GM23338 (cell line): ENCODE results near the gene AK3. TPM values are rescaled to one million over a fixed set of nuclear protein-coding genes. Genes with fewer than 3 reads are reported as not detected.

ENCODE experiments used
- ATAC-seq: fragments of 200-7000 bp; cut with Tn5 transposase; 3 replicates; pipeline ENCODE4 v1.9.1; 2020
- DNase-seq: peaks from one replicate; pipeline ENCODE4 v3.0.0-alpha.2; 2015; ENCODE audit warnings: low spot score
- H2AFZ ChIP-seq: fragments of 200-600 bp; sonication (generic); 2 replicates; pipeline ENCODE4 v1.8.0; 2016; ENCODE audit warnings: antibody characterized with exemption, mild to moderate bottlenecking, moderate library complexity
- H3F3A ChIP-seq: fragments of 200-600 bp; sonication (generic); replicated peaks from 2 replicates; pipeline ENCODE4 v1.8.0; 2017; ENCODE audit warnings: antibody characterized with exemption, mixed run types, low read depth
- H3K27ac ChIP-seq: fragments of 200-600 bp; sonication (generic); 2 replicates; pipeline ENCODE4 v1.6.1; 2016; ENCODE audit warnings: low read depth
- H3K27me3 ChIP-seq: fragments of 200-600 bp; sonication (generic); 2 replicates; pipeline ENCODE4 v1.8.0; 2016; ENCODE audit warnings: mild to moderate bottlenecking, mixed run types, moderate library complexity; ENCODE audit not compliant: insufficient read depth
- H3K36me3 ChIP-seq: fragments of 200-600 bp; sonication (generic); 2 replicates; pipeline ENCODE4 v1.8.0; 2016; ENCODE audit warnings: mild to moderate bottlenecking; ENCODE audit not compliant: insufficient read depth
- H3K4me1 ChIP-seq: fragments of 200-600 bp; sonication (generic); 2 replicates; pipeline ENCODE4 v1.8.0; 2016; ENCODE audit warnings: mild to moderate bottlenecking, moderate library complexity; ENCODE audit not compliant: insufficient read depth
- H3K4me2 ChIP-seq: fragments of 200-600 bp; sonication (generic); 2 replicates; pipeline ENCODE4 v1.7.1; 2017; ENCODE audit warnings: mixed run types
- H3K4me3 ChIP-seq: fragments of 200-600 bp; sonication (generic); 2 replicates; pipeline ENCODE4 v1.6.1; 2016; ENCODE audit warnings: mixed run types
- H3K79me2 ChIP-seq: fragments of 200-600 bp; sonication (generic); replicated peaks from 2 replicates; pipeline ENCODE4 v1.8.0; 2017; ENCODE audit warnings: mild to moderate bottlenecking; ENCODE audit not compliant: insufficient read depth
- H3K9me2 ChIP-seq: fragments of 200-600 bp; sonication (generic); 2 replicates; pipeline ENCODE4 v1.8.0; 2017; ENCODE audit not compliant: insufficient read depth
- H4K20me1 ChIP-seq: fragments of 200-600 bp; sonication (generic); replicated peaks from 2 replicates; pipeline ENCODE4 v1.8.0; 2017; ENCODE audit warnings: mild to moderate bottlenecking; ENCODE audit not compliant: insufficient read depth
- H3K27ac Mint-ChIP-seq: 2 replicates; pipeline ENCODE4 v1.8.0; 2020; ENCODE audit warnings: inconsistent platforms, mild to moderate bottlenecking, moderate library complexity, mixed read lengths
- H3K27me3 Mint-ChIP-seq: 3 replicates; pipeline ENCODE4 v1.8.0; 2022; ENCODE audit warnings: low read depth, mild to moderate bottlenecking, moderate library complexity, mixed read lengths, inconsistent platforms; ENCODE audit not compliant: insufficient read depth, poor library complexity
- H3K36me3 Mint-ChIP-seq: 3 replicates; pipeline ENCODE4 v1.8.0; 2021; ENCODE audit warnings: low read depth, mild to moderate bottlenecking, inconsistent platforms, moderate library complexity, mixed read lengths
- H3K4me1 Mint-ChIP-seq: 3 replicates; pipeline ENCODE4 v1.8.0; 2020; ENCODE audit warnings: mild to moderate bottlenecking, inconsistent platforms, mixed read lengths
- H3K4me3 Mint-ChIP-seq: 3 replicates; pipeline ENCODE4 v1.8.0; 2021; ENCODE audit warnings: moderate library complexity, mild to moderate bottlenecking, inconsistent platforms, mixed read lengths
- H3K9me3 Mint-ChIP-seq: 3 replicates; pipeline ENCODE4 v1.8.0; 2020; ENCODE audit warnings: moderate library complexity, mild to moderate bottlenecking, inconsistent platforms, mixed read lengths
- CREB1 ChIP-seq: fragments of 250-450 bp; sonication (Bioruptor Pico); IDR thresholded peaks from 2 replicates; pipeline ENCODE4 v1.5.0; 2020; ENCODE audit warnings: low read depth, mild to moderate bottlenecking, moderate library complexity
- EZH2 ChIP-seq: fragments of 200-600 bp; sonication (generic); IDR thresholded peaks from one replicate; pipeline ENCODE4 v1.8.0; 2017; ENCODE audit warnings: antibody characterized with exemption, mild to moderate bottlenecking, low read depth; ENCODE audit not compliant: unreplicated experiment
- EZH2phosphoT487 ChIP-seq: fragments of 200-600 bp; sonication (generic); IDR thresholded peaks from one replicate; pipeline ENCODE4 v1.8.1; 2018; ENCODE audit warnings: antibody characterized with exemption; ENCODE audit not compliant: unreplicated experiment
- JUNB ChIP-seq: IDR thresholded peaks from one replicate; pipeline ENCODE4 v1.6.1; 2016; ENCODE audit warnings: antibody characterized with exemption; ENCODE audit not compliant: unreplicated experiment
- NANOG ChIP-seq: IDR thresholded peaks from 2 replicates; pipeline ENCODE4 v1.6.1; 2016; ENCODE audit warnings: antibody characterized with exemption, borderline replicate concordance
- POLR2AphosphoS5 ChIP-seq: IDR thresholded peaks from 2 replicates; pipeline ENCODE4 v1.6.1; 2016; ENCODE audit warnings: antibody characterized with exemption, low read depth
- STAT1 ChIP-seq: IDR thresholded peaks from one replicate; pipeline ENCODE4 v1.6.1; 2016; ENCODE audit warnings: antibody characterized with exemption; ENCODE audit not compliant: unreplicated experiment
- ZNF114 ChIP-seq: fragments of 250-450 bp; sonication (Bioruptor Pico); IDR thresholded peaks from 2 replicates; pipeline ENCODE4 v1.5.0; 2020; ENCODE audit warnings: mild to moderate bottlenecking, moderate library complexity
- ZNF331 ChIP-seq: fragments of 250-450 bp; sonication (Bioruptor Pico); IDR thresholded peaks from 2 replicates; pipeline ENCODE4 v1.5.0; 2020; ENCODE audit warnings: low read depth, mild to moderate bottlenecking, moderate library complexity
- polyA plus RNA-seq: library from polyadenylated mRNA; unstranded; fragments of >200 nt; fragmentation: Nextera tagmentation; extraction: Ambion mirVana; gene quantifications from 2 replicates; pipeline ENCODE4 v1.2.1, GENCODE V29; 2016
- total RNA-seq: library from RNA; depleted of rRNA; stranded (reverse); fragments of >200 nt; shearing (Covaris generic); gene quantifications from 2 replicates; pipeline ENCODE4 v1.2.3, GENCODE V29; 2014
- TF ChIP-seq, protein P1 (sequence below): fragments of 250-450 bp; sonication (Bioruptor Pico); IDR thresholded peaks from 2 replicates; pipeline ENCODE4 v1.5.0; 2020; ENCODE audit warnings: mild to moderate bottlenecking, moderate library complexity
- TF ChIP-seq, protein P2 (sequence below), 2 experiments: fragments of 200-600 bp in 1 of 2; sonication (generic) in 1 of 2; conservative IDR thresholded peaks; 2 replicates each; pipeline versions ENCODE4 v1.5.1 to v1.6.1; 2016 to 2017; ENCODE audit warnings: antibody characterized with exemption in 2 of 2, low read depth in 2 of 2, mild to moderate bottlenecking in 2 of 2, moderate library complexity in 1 of 2
- TF ChIP-seq, protein P3 (sequence below): IDR thresholded peaks from one replicate; pipeline ENCODE4 v1.6.1; 2018; ENCODE audit warnings: antibody characterized with exemption; ENCODE audit not compliant: unreplicated experiment
- TF ChIP-seq, protein P4 (sequence below): IDR thresholded peaks from 2 replicates; pipeline ENCODE4 v1.6.1; 2016; ENCODE audit warnings: antibody characterized with exemption

Gene AK3
- total and polyA plus RNA-seq, 2 experiments from 2014 or later = 30.1 to 40.2 TPM

DNA sequence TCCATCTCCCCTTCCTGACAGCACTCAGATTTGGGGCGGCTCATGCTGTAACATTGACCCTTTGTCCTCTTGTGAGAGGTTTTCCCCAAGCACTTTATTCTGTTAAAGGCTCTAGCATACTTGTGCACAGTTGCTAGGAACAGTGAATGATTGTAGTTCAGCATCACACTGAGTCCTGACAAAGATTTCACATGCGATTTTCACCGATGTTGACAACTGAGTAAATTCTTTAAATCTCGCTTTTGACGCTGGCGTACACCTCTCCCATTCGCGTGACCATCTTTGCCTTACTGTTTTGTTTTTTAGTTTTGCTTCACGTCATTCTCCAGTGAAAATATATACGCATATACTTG lies 60.9 kb downstream of the AK3 start:
- TF ChIP-seq STAT1 = no peak
- TF ChIP-seq POLR2AphosphoS5 = no peak
- TF ChIP-seq ZNF331 (CRISPR knock-in tag) = no peak
- TF ChIP-seq, protein P1, sequence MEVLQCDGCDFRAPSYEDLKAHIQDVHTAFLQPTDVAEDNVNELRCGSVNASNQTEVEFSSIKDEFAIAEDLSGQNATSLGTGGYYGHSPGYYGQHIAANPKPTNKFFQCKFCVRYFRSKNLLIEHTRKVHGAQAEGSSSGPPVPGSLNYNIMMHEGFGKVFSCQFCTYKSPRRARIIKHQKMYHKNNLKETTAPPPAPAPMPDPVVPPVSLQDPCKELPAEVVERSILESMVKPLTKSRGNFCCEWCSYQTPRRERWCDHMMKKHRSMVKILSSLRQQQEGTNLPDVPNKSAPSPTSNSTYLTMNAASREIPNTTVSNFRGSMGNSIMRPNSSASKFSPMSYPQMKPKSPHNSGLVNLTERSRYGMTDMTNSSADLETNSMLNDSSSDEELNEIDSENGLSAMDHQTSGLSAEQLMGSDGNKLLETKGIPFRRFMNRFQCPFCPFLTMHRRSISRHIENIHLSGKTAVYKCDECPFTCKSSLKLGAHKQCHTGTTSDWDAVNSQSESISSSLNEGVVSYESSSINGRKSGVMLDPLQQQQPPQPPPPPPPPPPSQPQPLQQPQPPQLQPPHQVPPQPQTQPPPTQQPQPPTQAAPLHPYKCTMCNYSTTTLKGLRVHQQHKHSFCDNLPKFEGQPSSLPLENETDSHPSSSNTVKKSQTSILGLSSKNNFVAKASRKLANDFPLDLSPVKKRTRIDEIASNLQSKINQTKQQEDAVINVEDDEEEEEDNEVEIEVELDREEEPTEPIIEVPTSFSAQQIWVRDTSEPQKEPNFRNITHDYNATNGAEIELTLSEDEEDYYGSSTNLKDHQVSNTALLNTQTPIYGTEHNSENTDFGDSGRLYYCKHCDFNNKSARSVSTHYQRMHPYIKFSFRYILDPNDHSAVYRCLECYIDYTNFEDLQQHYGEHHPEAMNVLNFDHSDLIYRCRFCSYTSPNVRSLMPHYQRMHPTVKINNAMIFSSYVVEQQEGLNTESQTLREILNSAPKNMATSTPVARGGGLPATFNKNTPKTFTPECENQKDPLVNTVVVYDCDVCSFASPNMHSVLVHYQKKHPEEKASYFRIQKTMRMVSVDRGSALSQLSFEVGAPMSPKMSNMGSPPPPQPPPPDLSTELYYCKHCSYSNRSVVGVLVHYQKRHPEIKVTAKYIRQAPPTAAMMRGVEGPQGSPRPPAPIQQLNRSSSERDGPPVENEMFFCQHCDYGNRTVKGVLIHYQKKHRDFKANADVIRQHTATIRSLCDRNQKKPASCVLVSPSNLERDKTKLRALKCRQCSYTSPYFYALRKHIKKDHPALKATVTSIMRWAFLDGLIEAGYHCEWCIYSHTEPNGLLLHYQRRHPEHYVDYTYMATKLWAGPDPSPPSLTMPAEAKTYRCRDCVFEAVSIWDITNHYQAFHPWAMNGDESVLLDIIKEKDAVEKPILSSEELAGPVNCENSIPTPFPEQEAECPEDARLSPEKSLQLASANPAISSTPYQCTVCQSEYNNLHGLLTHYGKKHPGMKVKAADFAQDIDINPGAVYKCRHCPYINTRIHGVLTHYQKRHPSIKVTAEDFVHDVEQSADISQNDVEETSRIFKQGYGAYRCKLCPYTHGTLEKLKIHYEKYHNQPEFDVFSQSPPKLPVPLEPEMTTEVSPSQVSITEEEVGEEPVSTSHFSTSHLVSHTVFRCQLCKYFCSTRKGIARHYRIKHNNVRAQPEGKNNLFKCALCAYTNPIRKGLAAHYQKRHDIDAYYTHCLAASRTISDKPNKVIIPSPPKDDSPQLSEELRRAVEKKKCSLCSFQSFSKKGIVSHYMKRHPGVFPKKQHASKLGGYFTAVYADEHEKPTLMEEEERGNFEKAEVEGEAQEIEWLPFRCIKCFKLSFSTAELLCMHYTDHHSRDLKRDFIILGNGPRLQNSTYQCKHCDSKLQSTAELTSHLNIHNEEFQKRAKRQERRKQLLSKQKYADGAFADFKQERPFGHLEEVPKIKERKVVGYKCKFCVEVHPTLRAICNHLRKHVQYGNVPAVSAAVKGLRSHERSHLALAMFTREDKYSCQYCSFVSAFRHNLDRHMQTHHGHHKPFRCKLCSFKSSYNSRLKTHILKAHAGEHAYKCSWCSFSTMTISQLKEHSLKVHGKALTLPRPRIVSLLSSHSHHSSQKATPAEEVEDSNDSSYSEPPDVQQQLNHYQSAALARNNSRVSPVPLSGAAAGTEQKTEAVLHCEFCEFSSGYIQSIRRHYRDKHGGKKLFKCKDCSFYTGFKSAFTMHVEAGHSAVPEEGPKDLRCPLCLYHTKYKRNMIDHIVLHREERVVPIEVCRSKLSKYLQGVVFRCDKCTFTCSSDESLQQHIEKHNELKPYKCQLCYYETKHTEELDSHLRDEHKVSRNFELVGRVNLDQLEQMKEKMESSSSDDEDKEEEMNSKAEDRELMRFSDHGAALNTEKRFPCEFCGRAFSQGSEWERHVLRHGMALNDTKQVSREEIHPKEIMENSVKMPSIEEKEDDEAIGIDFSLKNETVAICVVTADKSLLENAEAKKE (CRISPR knock-in tag) = no peak
- TF ChIP-seq, protein P2, sequence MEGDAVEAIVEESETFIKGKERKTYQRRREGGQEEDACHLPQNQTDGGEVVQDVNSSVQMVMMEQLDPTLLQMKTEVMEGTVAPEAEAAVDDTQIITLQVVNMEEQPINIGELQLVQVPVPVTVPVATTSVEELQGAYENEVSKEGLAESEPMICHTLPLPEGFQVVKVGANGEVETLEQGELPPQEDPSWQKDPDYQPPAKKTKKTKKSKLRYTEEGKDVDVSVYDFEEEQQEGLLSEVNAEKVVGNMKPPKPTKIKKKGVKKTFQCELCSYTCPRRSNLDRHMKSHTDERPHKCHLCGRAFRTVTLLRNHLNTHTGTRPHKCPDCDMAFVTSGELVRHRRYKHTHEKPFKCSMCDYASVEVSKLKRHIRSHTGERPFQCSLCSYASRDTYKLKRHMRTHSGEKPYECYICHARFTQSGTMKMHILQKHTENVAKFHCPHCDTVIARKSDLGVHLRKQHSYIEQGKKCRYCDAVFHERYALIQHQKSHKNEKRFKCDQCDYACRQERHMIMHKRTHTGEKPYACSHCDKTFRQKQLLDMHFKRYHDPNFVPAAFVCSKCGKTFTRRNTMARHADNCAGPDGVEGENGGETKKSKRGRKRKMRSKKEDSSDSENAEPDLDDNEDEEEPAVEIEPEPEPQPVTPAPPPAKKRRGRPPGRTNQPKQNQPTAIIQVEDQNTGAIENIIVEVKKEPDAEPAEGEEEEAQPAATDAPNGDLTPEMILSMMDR (conservative IDR thresholded peaks at IDR 0.05; ENCODE audit: low read depth in 2 of 2) = no peak
- no peak for TF ChIP-seq EZH2
- no peak for TF ChIP-seq CREB1
- no peak for TF ChIP-seq ZNF114
- TF ChIP-seq EZH2phosphoT487 = no peak
- TF ChIP-seq JUNB = no peak
- TF ChIP-seq, protein P3, sequence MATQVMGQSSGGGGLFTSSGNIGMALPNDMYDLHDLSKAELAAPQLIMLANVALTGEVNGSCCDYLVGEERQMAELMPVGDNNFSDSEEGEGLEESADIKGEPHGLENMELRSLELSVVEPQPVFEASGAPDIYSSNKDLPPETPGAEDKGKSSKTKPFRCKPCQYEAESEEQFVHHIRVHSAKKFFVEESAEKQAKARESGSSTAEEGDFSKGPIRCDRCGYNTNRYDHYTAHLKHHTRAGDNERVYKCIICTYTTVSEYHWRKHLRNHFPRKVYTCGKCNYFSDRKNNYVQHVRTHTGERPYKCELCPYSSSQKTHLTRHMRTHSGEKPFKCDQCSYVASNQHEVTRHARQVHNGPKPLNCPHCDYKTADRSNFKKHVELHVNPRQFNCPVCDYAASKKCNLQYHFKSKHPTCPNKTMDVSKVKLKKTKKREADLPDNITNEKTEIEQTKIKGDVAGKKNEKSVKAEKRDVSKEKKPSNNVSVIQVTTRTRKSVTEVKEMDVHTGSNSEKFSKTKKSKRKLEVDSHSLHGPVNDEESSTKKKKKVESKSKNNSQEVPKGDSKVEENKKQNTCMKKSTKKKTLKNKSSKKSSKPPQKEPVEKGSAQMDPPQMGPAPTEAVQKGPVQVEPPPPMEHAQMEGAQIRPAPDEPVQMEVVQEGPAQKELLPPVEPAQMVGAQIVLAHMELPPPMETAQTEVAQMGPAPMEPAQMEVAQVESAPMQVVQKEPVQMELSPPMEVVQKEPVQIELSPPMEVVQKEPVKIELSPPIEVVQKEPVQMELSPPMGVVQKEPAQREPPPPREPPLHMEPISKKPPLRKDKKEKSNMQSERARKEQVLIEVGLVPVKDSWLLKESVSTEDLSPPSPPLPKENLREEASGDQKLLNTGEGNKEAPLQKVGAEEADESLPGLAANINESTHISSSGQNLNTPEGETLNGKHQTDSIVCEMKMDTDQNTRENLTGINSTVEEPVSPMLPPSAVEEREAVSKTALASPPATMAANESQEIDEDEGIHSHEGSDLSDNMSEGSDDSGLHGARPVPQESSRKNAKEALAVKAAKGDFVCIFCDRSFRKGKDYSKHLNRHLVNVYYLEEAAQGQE = no peak
- TF ChIP-seq, protein P4, sequence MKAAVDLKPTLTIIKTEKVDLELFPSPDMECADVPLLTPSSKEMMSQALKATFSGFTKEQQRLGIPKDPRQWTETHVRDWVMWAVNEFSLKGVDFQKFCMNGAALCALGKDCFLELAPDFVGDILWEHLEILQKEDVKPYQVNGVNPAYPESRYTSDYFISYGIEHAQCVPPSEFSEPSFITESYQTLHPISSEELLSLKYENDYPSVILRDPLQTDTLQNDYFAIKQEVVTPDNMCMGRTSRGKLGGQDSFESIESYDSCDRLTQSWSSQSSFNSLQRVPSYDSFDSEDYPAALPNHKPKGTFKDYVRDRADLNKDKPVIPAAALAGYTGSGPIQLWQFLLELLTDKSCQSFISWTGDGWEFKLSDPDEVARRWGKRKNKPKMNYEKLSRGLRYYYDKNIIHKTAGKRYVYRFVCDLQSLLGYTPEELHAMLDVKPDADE = no peak
- no peak for TF ChIP-seq NANOG
- no peaks in the 10 kb centered on the region; the same call in 1 of the 2 replicates for H3K36me3 ChIP-seq
- H3K36me3 Mint-ChIP-seq = peaks cover 6% of the 10 kb centered on the region; the same call in 2 of the 3 replicates
- ATAC-seq = no peak
- H3K4me2 ChIP-seq = peak overlapping the region; percentile 93
- H4K20me1 ChIP-seq = no peaks in the 10 kb centered on the region
- H3K4me1 ChIP-seq = peaks cover 24% of the 10 kb centered on the region
- no peak overlapping the region for H3K27ac Mint-ChIP-seq
- H3K27me3 ChIP-seq = no peaks in the 10 kb centered on the region
- no peaks in the 10 kb centered on the region; the same call in 2 of the 3 replicates for H3K4me1 Mint-ChIP-seq
- H3K4me3 Mint-ChIP-seq = no peak overlapping the region
- H3K27ac ChIP-seq = peak overlapping the region; percentile 87
- H3K4me3 ChIP-seq = peak overlapping the region; percentile 94
- peak overlapping the region; percentile 73; the same call in 1 of the 2 replicates for H2AFZ ChIP-seq
- peaks cover 45% of the 10 kb centered on the region for H3K79me2 ChIP-seq
- peaks cover 7% of the 10 kb centered on the region for H3F3A ChIP-seq
- DNase-seq = no peak
- H3K27me3 Mint-ChIP-seq = peaks cover 3% of the 10 kb centered on the region
- H3K9me2 ChIP-seq = no peaks in the 10 kb centered on the region
- no peaks in the 10 kb centered on the region for H3K9me3 Mint-ChIP-seq
